Effector memory CD8-positive, alpha-beta T cell (primary cell): ENCODE measurements around the gene ESR2.
A peak's percentile ranks its signal among the peaks of the same experiment; 100 is the strongest.

Experiments used
- ATAC-seq: fragments of 150-1000 bp; cut with Tn5 transposase; replicated peaks from 2 replicates; pipeline ENCODE4 v1.10.0; 2021; ENCODE audit warnings: mild to moderate bottlenecking, moderate library complexity
- DNase-seq, 3 experiments: peaks; one replicate each; pipeline ENCODE4 v3.0.0; 2021
- H3K27ac Mint-ChIP-seq, 2 donors: one replicate each; pipeline ENCODE4 v1.8.0; 2022; ENCODE audit warnings: mild to moderate bottlenecking in 2 of 2, mixed read lengths in 2 of 2, moderate library complexity in 2 of 2
- H3K27me3 Mint-ChIP-seq, 2 donors: one replicate each; pipeline ENCODE4 v1.8.0; 2022; ENCODE audit warnings: mixed read lengths in 2 of 2
- H3K36me3 Mint-ChIP-seq: one replicate; pipeline ENCODE4 v1.8.0; 2022; ENCODE audit warnings: mild to moderate bottlenecking, moderate library complexity, mixed read lengths; ENCODE audit not compliant: insufficient read depth
- H3K4me1 Mint-ChIP-seq, 2 donors: one replicate each; pipeline ENCODE4 v1.8.0; 2022; ENCODE audit warnings: low read depth in 2 of 2, mixed read lengths in 2 of 2
- H3K4me3 Mint-ChIP-seq, 2 donors: one replicate each; pipeline ENCODE4 v1.8.0; 2022; ENCODE audit warnings: mild to moderate bottlenecking in 2 of 2, mixed read lengths in 2 of 2, moderate library complexity in 2 of 2
- H3K9me3 Mint-ChIP-seq, 2 donors: one replicate each; pipeline ENCODE4 v1.8.0; 2022; ENCODE audit warnings: mixed read lengths in 2 of 2

The ESR2 gene

DNA sequence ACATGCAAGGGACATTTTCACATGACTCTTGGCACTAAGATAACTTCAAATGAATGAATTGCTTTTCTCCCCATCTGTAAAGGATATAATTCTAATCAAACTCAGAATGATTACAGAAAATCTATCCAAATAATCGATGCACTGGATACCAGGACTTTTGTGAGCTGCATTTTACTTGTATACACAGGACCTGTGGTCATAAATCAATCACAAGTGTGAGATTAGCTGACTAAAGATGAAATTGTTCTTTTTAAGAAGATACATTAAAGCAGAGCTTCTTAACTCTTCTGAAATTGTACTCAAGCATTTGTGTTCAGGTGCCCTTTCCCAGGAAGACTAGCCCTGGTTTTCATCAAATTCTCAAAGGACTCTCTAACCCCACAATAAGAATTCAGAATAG is 66.3 kb downstream of the ESR2 start:
- Mint-ChIP-seq H3K36me3 (peaks cover 77% of the 10 kb centered on the region), H3K27me3 (no peaks in the 10 kb centered on the region), H3K4me3 (no peak overlapping the region), H3K9me3 (no peaks in the 10 kb centered on the region), H3K27ac (no peak overlapping the region), H3K4me1 (peaks cover 7 to 8% of the 10 kb centered on the region in 2 donors)
- DNase-seq, result no peak
- ATAC-seq, result no peak

- H3K9me3 Mint-ChIP-seq, result no peaks in the 10 kb centered on the region
- ATAC-seq (no peak), DNase-seq (no peak)
- peaks cover 95% of the 10 kb centered on the region for H3K36me3 Mint-ChIP-seq
- H3K4me1 Mint-ChIP-seq, result no peaks in the 10 kb centered on the region
- no peaks in the 10 kb centered on the region for H3K27me3 Mint-ChIP-seq
- H3K27ac Mint-ChIP-seq, result peak overlapping the region in 1 of 2 donors; percentile 17
- no peak overlapping the region for H3K4me3 Mint-ChIP-seq
These were observed 68.9 kb downstream of the ESR2 start for GRCh38 chr14:64225151-64225757.

DNA sequence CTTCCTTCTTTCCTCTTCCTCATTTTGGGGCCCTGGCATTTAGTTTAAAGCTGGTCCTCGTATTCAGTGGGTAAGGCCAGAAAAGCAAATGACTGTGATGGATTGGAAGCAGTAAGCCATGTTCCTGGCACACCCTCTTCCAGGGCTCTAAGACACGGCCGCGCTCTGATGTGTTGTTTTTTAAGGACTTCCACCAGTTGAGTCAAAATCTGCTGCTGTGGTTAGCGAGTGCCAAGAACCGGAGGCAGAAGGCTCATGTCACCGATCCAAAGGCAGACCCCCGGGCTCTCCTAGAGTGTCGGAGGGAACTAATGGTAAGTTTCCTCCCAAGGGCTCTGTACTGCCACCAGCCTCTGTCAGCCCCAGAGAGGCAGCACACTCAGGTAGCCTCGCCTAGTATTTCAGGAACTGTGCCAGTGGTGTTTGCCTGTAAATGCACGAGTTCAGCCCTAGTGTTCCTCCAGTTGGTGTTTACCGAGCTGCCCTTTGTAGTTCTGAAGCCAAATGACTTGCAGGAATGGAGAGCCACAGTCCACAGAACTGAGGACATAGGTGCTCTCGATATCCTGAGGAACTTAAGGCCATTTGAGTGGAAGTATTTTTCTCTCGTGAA is 72.7 kb downstream of the ESR2 start:
- Mint-ChIP-seq H3K4me3 (no peak overlapping the region), H3K36me3 (peaks cover 88% of the 10 kb centered on the region), H3K9me3 (no peaks in the 10 kb centered on the region), H3K4me1 (no peaks in the 10 kb centered on the region), H3K27me3 (no peaks in the 10 kb centered on the region), H3K27ac (peak overlapping the region in 1 of 2 donors; percentile 49)
- no peak for DNase-seq
- no peak for ATAC-seq

DNA sequence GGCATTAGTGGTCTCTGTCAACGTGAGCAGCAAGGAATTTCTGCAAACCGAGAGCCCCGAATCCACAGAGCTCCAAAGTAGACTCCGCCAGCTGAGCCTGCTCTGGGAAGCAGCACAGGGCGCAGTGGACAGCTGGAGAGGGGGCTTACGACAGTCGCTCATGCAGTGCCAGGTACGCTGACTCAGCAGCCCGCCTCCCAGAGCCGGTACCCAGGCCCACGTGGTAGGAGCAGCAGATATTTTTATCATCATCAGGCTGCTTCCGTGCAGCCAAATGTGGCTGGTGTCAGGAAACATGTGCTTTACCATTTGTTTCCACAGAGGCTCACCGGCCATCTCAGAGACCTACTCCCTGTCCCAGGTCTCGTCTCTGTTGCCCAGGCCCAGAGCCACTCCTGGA is 73.7 kb downstream of the ESR2 start:
- Mint-ChIP-seq H3K27me3 (no peaks in the 10 kb centered on the region), H3K27ac (no peak overlapping the region), H3K36me3 (peaks cover 88% of the 10 kb centered on the region), H3K4me3 (no peak overlapping the region), H3K4me1 (no peaks in the 10 kb centered on the region), H3K9me3 (no peaks in the 10 kb centered on the region)
- DNase-seq, result no peak
- no peak for ATAC-seq

GRCh38 chr14:64220056-64220455 is 74.1 kb downstream of the ESR2 start:
- H3K27ac Mint-ChIP-seq, result no peak overlapping the region
- H3K27me3 Mint-ChIP-seq, result no peaks in the 10 kb centered on the region
- DNase-seq, result no peak
- peaks cover 88% of the 10 kb centered on the region for H3K36me3 Mint-ChIP-seq
- H3K4me1 Mint-ChIP-seq, result no peaks in the 10 kb centered on the region
- no peak for ATAC-seq
- H3K9me3 Mint-ChIP-seq, result no peaks in the 10 kb centered on the region
- no peak overlapping the region for H3K4me3 Mint-ChIP-seq

DNA sequence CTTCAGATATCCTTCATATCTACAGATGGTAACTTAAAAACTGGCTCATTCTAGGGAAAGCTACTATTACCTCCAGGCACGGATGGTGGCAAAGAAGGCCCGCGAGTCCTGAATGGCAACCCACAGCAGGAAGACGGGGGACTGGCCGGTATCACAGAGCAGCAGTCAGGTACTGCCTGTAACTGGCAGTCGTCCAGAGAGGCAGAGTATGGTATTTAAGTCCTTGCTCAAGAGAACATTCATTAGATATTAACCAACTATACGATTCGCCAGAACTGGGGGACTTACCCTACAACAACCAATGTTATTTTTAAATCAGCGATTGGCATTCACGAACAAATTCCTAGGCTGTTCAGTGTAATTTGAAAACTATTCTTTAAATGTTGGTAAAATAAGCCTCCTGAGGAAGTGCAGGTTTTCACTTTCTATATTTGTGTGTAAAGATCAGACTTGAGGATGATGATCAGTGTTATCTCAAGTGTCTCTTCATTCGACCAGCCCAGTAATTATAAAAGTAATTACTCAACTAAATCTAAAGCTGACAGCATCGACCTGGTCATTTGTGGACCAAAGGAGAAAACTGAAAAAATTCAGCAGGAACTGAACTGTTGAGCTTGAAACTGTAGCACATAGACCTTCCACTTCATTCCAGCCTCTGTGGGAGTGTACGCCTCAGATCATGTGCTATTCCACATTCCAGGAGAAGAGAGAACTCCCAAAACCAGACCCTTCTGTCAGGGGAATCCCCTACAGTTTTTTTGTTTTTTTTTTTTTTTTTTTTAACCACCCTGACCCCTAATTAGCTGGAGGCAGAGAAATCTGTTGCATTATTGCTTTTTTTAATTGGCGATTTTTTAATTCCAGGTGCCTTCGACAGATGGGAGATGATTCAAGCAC is 75.6 kb downstream of the ESR2 start:
- DNase-seq (no peak), ATAC-seq (no peak)
- no peaks in the 10 kb centered on the region for H3K4me1 Mint-ChIP-seq
- no peak overlapping the region for H3K4me3 Mint-ChIP-seq
- H3K36me3 Mint-ChIP-seq, result peaks cover 88% of the 10 kb centered on the region
- H3K9me3 Mint-ChIP-seq, result no peaks in the 10 kb centered on the region
- no peak overlapping the region for H3K27ac Mint-ChIP-seq
- no peaks in the 10 kb centered on the region for H3K27me3 Mint-ChIP-seq

GRCh38 chr14:64217834-64218233 is 76.3 kb downstream of the ESR2 start:
- H3K4me3 Mint-ChIP-seq, result no peak overlapping the region

GRCh38 chr14:64217308-64217707 is 76.9 kb downstream of the ESR2 start:
- peaks cover 86% of the 10 kb centered on the region for H3K36me3 Mint-ChIP-seq
- H3K27ac Mint-ChIP-seq, result peak overlapping the region in 1 of 2 donors; percentile 35
- H3K4me1 Mint-ChIP-seq, result no peaks in the 10 kb centered on the region
- ATAC-seq (no peak), DNase-seq (no peak)
- no peak overlapping the region for H3K4me3 Mint-ChIP-seq
- no peaks in the 10 kb centered on the region for H3K27me3 Mint-ChIP-seq
- no peaks in the 10 kb centered on the region for H3K9me3 Mint-ChIP-seq

More at GRCh38 chr14:64217834-64218233, 76.3 kb downstream of the ESR2 start:
- no peaks in the 10 kb centered on the region for H3K4me1 Mint-ChIP-seq
- DNase-seq (no peak), ATAC-seq (no peak)
- no peaks in the 10 kb centered on the region for H3K9me3 Mint-ChIP-seq
- no peaks in the 10 kb centered on the region for H3K27me3 Mint-ChIP-seq
- peaks cover 86% of the 10 kb centered on the region for H3K36me3 Mint-ChIP-seq
- H3K27ac Mint-ChIP-seq, result no peak overlapping the region

- H3K4me1 Mint-ChIP-seq, result no peaks in the 10 kb centered on the region
- no peak overlapping the region for H3K4me3 Mint-ChIP-seq
- no peak for DNase-seq
- peaks cover 85% of the 10 kb centered on the region for H3K36me3 Mint-ChIP-seq
- peak overlapping the region in 1 of 2 donors; percentile 53 for H3K27ac Mint-ChIP-seq
- no peaks in the 10 kb centered on the region for H3K27me3 Mint-ChIP-seq
- ATAC-seq, result no peak
- H3K9me3 Mint-ChIP-seq, result no peaks in the 10 kb centered on the region
These were observed 78.2 kb downstream of the ESR2 start for GRCh38 chr14:64215978-64216377.

- Mint-ChIP-seq H3K4me1 (no peaks in the 10 kb centered on the region), H3K4me3 (no peak overlapping the region), H3K27me3 (no peaks in the 10 kb centered on the region), H3K27ac (peak overlapping the region in 1 of 2 donors; percentile 53), H3K9me3 (no peaks in the 10 kb centered on the region), H3K36me3 (peaks cover 85% of the 10 kb centered on the region)
- no peak for DNase-seq
- ATAC-seq, result no peak
These were observed 78.9 kb downstream of the ESR2 start for GRCh38 chr14:64215274-64215673.

DNA sequence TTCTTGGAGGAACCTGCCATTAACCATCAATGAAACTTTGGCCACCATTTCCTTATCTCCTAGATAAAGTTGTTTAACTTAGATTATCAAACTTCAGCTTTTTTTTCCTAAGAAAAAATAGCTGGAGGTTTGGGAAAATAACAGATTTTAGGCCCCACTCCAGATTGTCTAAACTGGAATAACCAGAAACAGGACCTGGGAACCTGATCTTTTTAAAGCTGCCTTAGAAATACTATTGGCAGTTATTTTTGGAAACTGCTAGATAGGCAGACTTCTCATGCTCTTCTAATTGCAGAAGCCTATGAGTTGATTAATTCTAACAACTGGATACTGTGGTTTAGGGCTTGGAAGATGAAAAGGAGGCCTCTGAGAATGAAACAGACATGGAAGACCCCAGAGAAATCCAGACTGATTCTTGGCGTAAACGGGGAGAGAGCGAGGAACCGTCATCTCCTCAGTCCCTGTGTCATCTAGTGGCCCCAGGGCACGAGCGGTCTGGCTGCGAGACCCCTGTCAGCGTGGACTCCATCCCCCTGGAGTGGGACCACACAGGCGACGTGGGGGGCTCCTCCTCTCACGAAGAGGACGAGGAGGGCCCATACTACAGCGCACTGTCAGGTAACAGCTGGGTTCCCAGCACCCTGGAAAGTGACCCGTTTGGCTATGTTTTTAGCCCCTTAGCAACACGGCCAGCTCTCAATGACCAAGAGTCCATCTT is 80.2 kb downstream of the ESR2 start:
- DNase-seq (no peak), ATAC-seq (no peak)
- no peaks in the 10 kb centered on the region for H3K4me1 Mint-ChIP-seq
- H3K9me3 Mint-ChIP-seq, result no peaks in the 10 kb centered on the region
- no peaks in the 10 kb centered on the region for H3K27me3 Mint-ChIP-seq
- no peak overlapping the region for H3K27ac Mint-ChIP-seq
- H3K36me3 Mint-ChIP-seq, result peaks cover 87% of the 10 kb centered on the region
- H3K4me3 Mint-ChIP-seq, result no peak overlapping the region

DNA sequence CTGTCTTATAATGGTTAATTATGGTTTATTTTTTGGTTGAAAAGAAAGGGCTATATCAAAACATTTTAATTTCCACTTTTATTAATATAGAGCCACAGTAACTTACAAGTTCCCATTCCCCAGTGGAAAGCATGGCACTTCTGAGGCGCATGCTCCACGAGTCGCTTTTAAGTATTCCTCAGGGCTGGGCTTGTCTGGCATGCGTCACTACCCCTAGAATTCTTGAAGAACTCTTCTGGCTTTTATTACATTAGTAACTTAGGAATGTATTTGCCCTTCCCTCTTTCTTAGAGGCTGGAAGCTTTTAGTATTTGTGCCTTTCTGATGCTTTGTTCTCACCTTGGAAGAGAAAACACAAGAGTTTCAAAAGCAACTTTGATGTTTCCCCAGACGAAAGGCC is 81.1 kb downstream of the ESR2 start:
- no peak overlapping the region for H3K4me3 Mint-ChIP-seq
- ATAC-seq, result no peak
- H3K27ac Mint-ChIP-seq, result peak overlapping the region in 1 of 2 donors; percentile 20

DNA sequence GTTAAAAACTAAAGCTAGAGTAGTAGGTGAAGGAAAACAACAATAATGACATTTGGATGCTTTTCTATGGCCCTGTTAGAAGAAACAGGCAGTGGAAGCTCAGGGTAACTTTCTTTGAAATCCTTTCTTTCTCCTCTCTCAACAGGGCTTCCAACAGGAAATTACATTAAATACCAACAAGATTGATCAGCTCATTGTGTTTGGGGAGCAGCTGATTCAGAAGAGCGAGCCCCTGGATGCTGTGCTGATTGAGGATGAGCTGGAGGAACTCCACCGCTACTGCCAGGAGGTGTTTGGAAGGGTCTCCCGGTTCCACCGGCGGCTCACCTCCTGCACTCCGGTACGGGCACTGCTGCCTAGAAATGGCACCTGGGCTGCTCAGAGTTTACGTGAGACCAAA is 81.5 kb downstream of the ESR2 start:
- peak overlapping the region in 1 of 2 donors; percentile 20 for H3K27ac Mint-ChIP-seq
- no peaks in the 10 kb centered on the region for H3K4me1 Mint-ChIP-seq
- ATAC-seq (no peak), DNase-seq (no peak)
- H3K36me3 Mint-ChIP-seq, result peaks cover 80% of the 10 kb centered on the region
- H3K27me3 Mint-ChIP-seq, result no peaks in the 10 kb centered on the region
- no peaks in the 10 kb centered on the region for H3K9me3 Mint-ChIP-seq
- H3K4me3 Mint-ChIP-seq, result no peak overlapping the region

More for the DNA sequence above, 81.1 kb downstream of the ESR2 start:
- no peaks in the 10 kb centered on the region for H3K27me3 Mint-ChIP-seq
- DNase-seq, result no peak
- peaks cover 83% of the 10 kb centered on the region for H3K36me3 Mint-ChIP-seq
- H3K9me3 Mint-ChIP-seq, result no peaks in the 10 kb centered on the region
- no peaks in the 10 kb centered on the region for H3K4me1 Mint-ChIP-seq
